OCI-M1 (cell line): ENCODE measurements around the gene FAF1.

ENCODE experiments used
- DNase-seq: peaks from one replicate; lab custom pipeline; 2025; lab: John Stamatoyannopoulos, UW

Gene FAF1

GRCh38 chr1:50416553-50417453 lies 543.3 kb downstream of the FAF1 start:
- DNase-seq = no peak

- no peak for DNase-seq
These were observed 543.9 kb downstream of the FAF1 start for GRCh38 chr1:50416150-50416527.

GRCh38 chr1:50415235-50416149 lies 544.6 kb downstream of the FAF1 start:
- DNase-seq = no peak

- no peak for DNase-seq
These were observed 545.2 kb downstream of the FAF1 start for GRCh38 chr1:50414853-50415234.

- no peak for DNase-seq
These were observed 547.1 kb downstream of the FAF1 start for GRCh38 chr1:50412813-50413476.

- no peak for DNase-seq
These were observed 554.3 kb downstream of the FAF1 start for GRCh38 chr1:50405814-50406213.

GRCh38 chr1:50393522-50394120 lies 566.4 kb downstream of the FAF1 start:
- no peak for DNase-seq
